ENCODE measurements around the gene YES1.

DNA sequence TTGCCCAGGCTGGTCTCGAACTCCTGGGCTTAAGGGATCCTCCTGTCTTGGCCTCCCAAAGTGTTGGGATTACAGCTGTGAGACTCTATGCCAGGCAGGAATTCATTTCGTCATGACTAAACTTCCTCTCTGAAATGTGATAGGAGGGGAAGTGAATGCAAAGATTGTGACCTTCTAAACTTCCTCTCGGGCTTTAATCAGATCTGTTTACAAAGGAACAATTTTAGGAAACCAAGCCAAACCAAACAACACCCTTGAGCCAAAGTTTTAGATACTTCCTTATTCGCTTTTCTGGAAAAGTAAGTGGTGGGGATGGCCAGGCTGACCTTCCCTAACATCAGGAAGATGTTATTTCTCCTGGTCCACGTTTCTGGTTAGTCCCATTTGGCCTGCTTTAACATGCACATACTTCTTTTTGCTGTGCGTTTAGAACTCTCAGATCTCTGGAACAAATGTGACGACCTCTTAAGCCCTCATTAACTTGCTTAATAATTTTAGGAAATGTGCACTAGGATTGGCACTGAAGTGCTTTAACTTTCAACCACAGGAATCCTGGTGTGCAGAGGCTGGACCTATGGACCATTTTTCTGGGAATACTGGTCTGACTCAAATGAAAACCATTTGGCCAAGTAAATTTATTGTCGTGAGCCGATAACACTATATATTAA lies 33.2 kb upstream of the YES1 start:
- TF ChIP-seq CTCF (IDR thresholded peaks at IDR 0.05) (no peak), POLR2AphosphoS5 (IDR thresholded peaks at IDR 0.05) (peak in 1 of 3 donors; percentile 15), POLR2A (IDR thresholded peaks at IDR 0.05) (no peak), EP300 (IDR thresholded peaks at IDR 0.05; ENCODE audit: low read depth) (no peak)

All from transverse colon (tissue), 4 donors.